HepG2 (cell line): ENCODE results near the gene ARPC1B. TPM values are rescaled to one million over a fixed set of nuclear protein-coding genes. Genes with fewer than 3 reads are reported as not detected.

Experiments used
- CAMTA2 ChIP-seq: sonication (generic); formaldehyde crosslinking; IDR thresholded peaks from 2 replicates; pipeline ENCODE4 v1.4.0; 2020; ENCODE audit warnings: mild to moderate bottlenecking, missing genetic modification reagents, borderline replicate concordance
- CENPX ChIP-seq: sonication (generic); formaldehyde crosslinking; IDR thresholded peaks from 2 replicates; pipeline ENCODE4 v1.9.0; 2021; ENCODE audit warnings: mild to moderate bottlenecking, missing genetic modification reagents, moderate library complexity
- DNMT1 ChIP-seq: sonication (generic); formaldehyde crosslinking; IDR thresholded peaks from 2 replicates; pipeline ENCODE4 v1.5.1; 2020; ENCODE audit warnings: mild to moderate bottlenecking, missing genetic modification reagents
- EEA1 ChIP-seq: sonication (generic); formaldehyde crosslinking; IDR thresholded peaks from 2 replicates; pipeline ENCODE4 v1.5.1; 2020; ENCODE audit warnings: mild to moderate bottlenecking, missing genetic modification reagents, borderline replicate concordance
- EP300 ChIP-seq, 3 experiments: sonication (generic) in 1 of 3; formaldehyde crosslinking in 1 of 3; IDR thresholded peaks; 2 replicates each; pipeline versions ENCODE4 v1.5.1 to v1.6.1; 2011 to 2020; ENCODE audit warnings: low read depth in 2 of 3, low read length in 2 of 3, borderline replicate concordance in 1 of 3, improper control_type of control experiment in 1 of 3, mild to moderate bottlenecking in 1 of 3, missing genetic modification reagents in 1 of 3, moderate library complexity in 1 of 3
- FOXP1 ChIP-seq, 2 experiments: fragments of 450-650 bp in 1 of 2; IDR thresholded peaks; 2 replicates each; pipeline ENCODE4 v1.6.1; 2017 to 2018; ENCODE audit warnings: antibody characterized with exemption in 1 of 2
- HHEX ChIP-seq: IDR thresholded peaks from 2 replicates; pipeline ENCODE4 v1.6.1; 2016; ENCODE audit warnings: control low read depth
- IRF2 ChIP-seq: IDR thresholded peaks from 2 replicates; pipeline ENCODE4 v1.6.1; 2018; ENCODE audit warnings: missing genetic modification reagents, missing compliant biosample characterization
- KLF15 ChIP-seq: sonication (generic); formaldehyde crosslinking; IDR thresholded peaks from 2 replicates; pipeline ENCODE4 v1.8.1; 2023; ENCODE audit warnings: borderline replicate concordance, mild to moderate bottlenecking, inconsistent platforms, missing genetic modification reagents, mixed read lengths
- NFKBIZ ChIP-seq: IDR thresholded peaks from 2 replicates; pipeline ENCODE4 v1.6.1; 2018; ENCODE audit warnings: missing genetic modification reagents, missing compliant biosample characterization
- SP1 ChIP-seq, 2 experiments: fragments of 450-650 bp in 1 of 2; sonication (generic) in 1 of 2; formaldehyde crosslinking in 1 of 2; IDR thresholded peaks; 2 replicates each; pipeline versions ENCODE4 v1.4.0 to v1.6.1; 2016 to 2020; ENCODE audit warnings: missing genetic modification reagents in 1 of 2
- SRY ChIP-seq: sonication (generic); formaldehyde crosslinking; IDR thresholded peaks from 2 replicates; pipeline ENCODE4 v1.8.0; 2022; ENCODE audit warnings: mild to moderate bottlenecking, missing genetic modification reagents
- TBL1XR1 ChIP-seq: fragments of 150-350 bp; IDR thresholded peaks from 2 replicates; pipeline ENCODE4 v1.6.1; 2014; ENCODE audit warnings: borderline replicate concordance, low read length; ENCODE audit not compliant: partially characterized antibody
- TEF ChIP-seq: sonication (generic); formaldehyde crosslinking; IDR thresholded peaks from 2 replicates; pipeline ENCODE4 v1.5.0; 2020; ENCODE audit warnings: missing genetic modification reagents
- TOPORS ChIP-seq: sonication (generic); formaldehyde crosslinking; IDR thresholded peaks from 2 replicates; pipeline ENCODE4 v1.8.0; 2023; ENCODE audit warnings: mild to moderate bottlenecking, missing genetic modification reagents
- ZNF142 ChIP-seq: sonication (generic); formaldehyde crosslinking; IDR thresholded peaks from 2 replicates; pipeline ENCODE4 v1.4.0; 2020; ENCODE audit warnings: missing genetic modification reagents
- ZNF607 ChIP-seq: sonication (generic); formaldehyde crosslinking; IDR thresholded peaks from 2 replicates; pipeline ENCODE4 v1.5.1; 2020; ENCODE audit warnings: missing genetic modification reagents, mild to moderate bottlenecking, borderline replicate concordance
- ZNF678 ChIP-seq: sonication (generic); formaldehyde crosslinking; IDR thresholded peaks from 2 replicates; pipeline ENCODE4 v1.4.0; 2020; ENCODE audit warnings: mild to moderate bottlenecking, missing genetic modification reagents
- ZXDC ChIP-seq: sonication (generic); formaldehyde crosslinking; IDR thresholded peaks from 2 replicates; pipeline ENCODE4 v1.5.0; 2020; ENCODE audit warnings: mild to moderate bottlenecking, missing genetic modification reagents
- polyA plus RNA-seq, 8 experiments: library from polyadenylated mRNA; depleted of rRNA in 3 of 8; stranded (reverse) in 7 of 8; unstranded in 1 of 8; fragments of >200 nt; fragmentation: Illumina TruSeq in 4 of 8; extraction: Trizol in 4 of 8; gene quantifications; 2 replicates each; pipeline versions ENCODE4 v1.2.1 to v1.2.3, GENCODE V29; 2011 to 2016; ENCODE audit warnings: low read depth in 4 of 8, missing spikeins in 1 of 8, mixed read lengths in 1 of 8; ENCODE audit not compliant: insufficient read depth in 1 of 8
- total RNA-seq, 5 experiments: library from RNA; depleted of rRNA; stranded (reverse); fragments of >200 nt; fragmentation: Illumina TruSeq; extraction: Trizol; gene quantifications; 2 replicates each; pipeline ENCODE4 v1.2.3, GENCODE V29; 2016; ENCODE audit warnings: low read depth in 1 of 5

The ARPC1B gene
- total and polyA plus RNA-seq, 2 of the 13 experiments (the other 11 are each of a cell fraction or from before 2014, with no cell fraction given) = 72.9 to 89.1 TPM

- TF ChIP-seq ZXDC (CRISPR knock-in tag) (no peak), ZNF142 (CRISPR knock-in tag) (peak; percentile 85), IRF2 (CRISPR knock-in tag) (peak; percentile 67), KLF15 (0 out of 2 replicates have a peak, but pooled peaks have one; percentile 28), FOXP1 (IDR thresholded peaks at IDR 0.05) (no peak), FOXP1 (CRISPR knock-in tag; IDR thresholded peaks at IDR 0.05) (no peak), TEF (0 out of 2 replicates have a peak, but pooled peaks have one; percentile 22), CENPX (CRISPR knock-in tag) (no peak), TBL1XR1 (no peak), HHEX (CRISPR knock-in tag) (no peak), CAMTA2 (CRISPR knock-in tag) (no peak), ZNF607 (peak; percentile 92; the same call in 1 of the 2 replicates), NFKBIZ (CRISPR knock-in tag) (peak; percentile 82; the same call in 1 of the 2 replicates), TOPORS (no peak), DNMT1 (CRISPR knock-in tag) (no peak), SRY (CRISPR knock-in tag) (peak; percentile 80; the same call in 1 of the 2 replicates), ZNF678 (CRISPR knock-in tag) (0 out of 2 replicates have a peak, but pooled peaks have one; percentile 62), EEA1 (CRISPR knock-in tag) (peak; percentile 77), SP1 (IDR thresholded peaks at IDR 0.05) (no peak), SP1 (CRISPR knock-in tag; IDR thresholded peaks at IDR 0.05) (peak; percentile 39; the same call in 1 of the 2 replicates), EP300 (IDR thresholded peaks at IDR 0.05; ENCODE audit: low read depth in 2 of 2, low read length in 2 of 2) (no peak), EP300 (CRISPR knock-in tag; IDR thresholded peaks at IDR 0.05; ENCODE audit: borderline replicate concordance) (no peak; the same call in 1 of the 2 replicates)
Measured at GRCh38 chr7:99325592-99326407, 48.7 kb upstream of the ARPC1B start, which contains the start of gene ARPC1A (continued).
